Esophagus muscularis mucosa (tissue), 4 donors: ENCODE data around the gene FBXO28.

Experiments
- CTCF ChIP-seq, 3 experiments: fragments of 200-600 bp in 2 of 3; fragments of 450-650 bp in 1 of 3; sonication (generic) in 2 of 3; IDR thresholded peaks; one replicate each; pipeline ENCODE4 v1.5.1; 2017 to 2019; ENCODE audit warnings: antibody characterized with exemption in 3 of 3, mild to moderate bottlenecking in 2 of 3, moderate library complexity in 1 of 3
- EP300 ChIP-seq: sonication (generic); formaldehyde crosslinking; IDR thresholded peaks from one replicate; pipeline ENCODE4 v1.6.1; 2017; ENCODE audit warnings: antibody characterized with exemption
- POLR2A ChIP-seq: fragments of 450-650 bp; IDR thresholded peaks from one replicate; pipeline ENCODE4 v1.6.1; 2017; ENCODE audit warnings: antibody characterized with exemption, moderate library complexity, mild to moderate bottlenecking, low read depth
- POLR2AphosphoS5 ChIP-seq, 2 donors: sonication (generic); formaldehyde crosslinking; IDR thresholded peaks; one replicate each; pipeline ENCODE4 v1.6.1; 2017; ENCODE audit warnings: antibody characterized with exemption in 2 of 2

DNA sequence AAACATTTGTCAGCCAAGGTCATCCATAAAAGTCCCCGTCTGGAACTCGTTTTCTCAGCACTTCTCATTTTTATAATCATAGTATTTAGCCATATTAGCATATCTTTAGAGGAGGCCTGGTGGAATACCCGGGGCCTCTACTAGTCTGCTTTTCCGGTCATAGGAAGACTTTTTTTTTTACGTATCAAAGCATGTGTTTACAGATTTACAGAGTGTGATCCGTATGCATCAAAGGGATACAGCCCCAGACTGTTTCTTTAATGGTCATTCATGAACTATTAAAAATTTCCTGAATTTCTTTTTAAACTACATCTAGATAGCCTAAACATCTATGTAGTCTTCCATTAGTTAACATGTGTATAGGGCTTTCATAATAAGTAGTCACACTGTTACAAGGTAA is 45.6 kb downstream of the FBXO28 start:
- TF ChIP-seq CTCF (IDR thresholded peaks at IDR 0.05) (no peak), EP300 (no peak), POLR2AphosphoS5 (IDR thresholded peaks at IDR 0.05) (no peak), POLR2A (no peak)
